ENCODE results near the gene TM4SF18. TPM values are rescaled to one million over a fixed set of nuclear protein-coding genes. Genes with fewer than 3 reads are reported as not detected.

Gene TM4SF18
- total and polyA plus RNA-seq, 2 experiments from 2014 or later, result 1.6 to 2.0 TPM

- Mint-ChIP-seq H3K4me3 (no peak overlapping the region), H3K9me3 (peaks cover 3% of the 10 kb centered on the region; the same call in 2 of the 3 replicates), H3K4me1 (no peaks in the 10 kb centered on the region), H3K36me3 (ENCODE audit: low read depth) (no peaks in the 10 kb centered on the region), H3K27me3 (ENCODE audit: insufficient read depth, low read depth, poor library complexity) (no peaks in the 10 kb centered on the region), H3K27ac (no peak overlapping the region)
- H2AFZ ChIP-seq, result no peak overlapping the region; the same call in 1 of the 2 replicates
- DNase-seq (ENCODE audit: low spot score) (no peak), ATAC-seq (no peak; the same call in 2 of the 3 replicates)
- no peak overlapping the region for H3K4me3 ChIP-seq
- H3K4me1 ChIP-seq (ENCODE audit: insufficient read depth), result no peaks in the 10 kb centered on the region
- H4K20me1 ChIP-seq (replicated peaks; ENCODE audit: insufficient read depth), result no peaks in the 10 kb centered on the region
- H3K9me2 ChIP-seq (ENCODE audit: insufficient read depth), result peaks cover 13% of the 10 kb centered on the region
- no peaks in the 10 kb centered on the region for H3F3A ChIP-seq (replicated peaks; ENCODE audit: low read depth)
- H3K79me2 ChIP-seq (replicated peaks; ENCODE audit: insufficient read depth), result no peaks in the 10 kb centered on the region
- TF ChIP-seq EZH2 (IDR thresholded peaks at IDR 0.05; ENCODE audit: low read depth, unreplicated experiment), result no peak
- no peak for TF ChIP-seq ZNF114 (CRISPR knock-in tag; IDR thresholded peaks at IDR 0.05)
- TF ChIP-seq, protein P1, sequence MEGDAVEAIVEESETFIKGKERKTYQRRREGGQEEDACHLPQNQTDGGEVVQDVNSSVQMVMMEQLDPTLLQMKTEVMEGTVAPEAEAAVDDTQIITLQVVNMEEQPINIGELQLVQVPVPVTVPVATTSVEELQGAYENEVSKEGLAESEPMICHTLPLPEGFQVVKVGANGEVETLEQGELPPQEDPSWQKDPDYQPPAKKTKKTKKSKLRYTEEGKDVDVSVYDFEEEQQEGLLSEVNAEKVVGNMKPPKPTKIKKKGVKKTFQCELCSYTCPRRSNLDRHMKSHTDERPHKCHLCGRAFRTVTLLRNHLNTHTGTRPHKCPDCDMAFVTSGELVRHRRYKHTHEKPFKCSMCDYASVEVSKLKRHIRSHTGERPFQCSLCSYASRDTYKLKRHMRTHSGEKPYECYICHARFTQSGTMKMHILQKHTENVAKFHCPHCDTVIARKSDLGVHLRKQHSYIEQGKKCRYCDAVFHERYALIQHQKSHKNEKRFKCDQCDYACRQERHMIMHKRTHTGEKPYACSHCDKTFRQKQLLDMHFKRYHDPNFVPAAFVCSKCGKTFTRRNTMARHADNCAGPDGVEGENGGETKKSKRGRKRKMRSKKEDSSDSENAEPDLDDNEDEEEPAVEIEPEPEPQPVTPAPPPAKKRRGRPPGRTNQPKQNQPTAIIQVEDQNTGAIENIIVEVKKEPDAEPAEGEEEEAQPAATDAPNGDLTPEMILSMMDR (conservative IDR thresholded peaks at IDR 0.05; ENCODE audit: low read depth in 2 of 2), result peak; percentile 22 to 30; a peak in 3 of 4 replicates
- no peak for TF ChIP-seq STAT1 (IDR thresholded peaks at IDR 0.05; ENCODE audit: unreplicated experiment)
- no peak for TF ChIP-seq CREB1 (CRISPR knock-in tag; IDR thresholded peaks at IDR 0.05; ENCODE audit: low read depth)
- no peak for TF ChIP-seq EZH2phosphoT487 (IDR thresholded peaks at IDR 0.05; ENCODE audit: unreplicated experiment)
- no peaks in the 10 kb centered on the region; the same call in 1 of the 2 replicates for H3K36me3 ChIP-seq (ENCODE audit: insufficient read depth)
- H3K4me2 ChIP-seq, result no peak overlapping the region
- H3K27ac ChIP-seq (ENCODE audit: low read depth), result no peak overlapping the region
- H3K27me3 ChIP-seq (ENCODE audit: insufficient read depth), result no peaks in the 10 kb centered on the region
These were observed 44.8 kb downstream of the TM4SF18 start for GRCh38 chr3:149288655-149289054.

- Mint-ChIP-seq H3K4me3 (no peak overlapping the region), H3K27ac (no peak overlapping the region), H3K4me1 (no peaks in the 10 kb centered on the region; the same call in 2 of the 3 replicates), H3K27me3 (ENCODE audit: insufficient read depth, low read depth, poor library complexity) (no peaks in the 10 kb centered on the region), H3K36me3 (ENCODE audit: low read depth) (peaks cover 3% of the 10 kb centered on the region; the same call in 1 of the 3 replicates), H3K9me3 (peaks cover 8% of the 10 kb centered on the region; the same call in 2 of the 3 replicates)
- no peaks in the 10 kb centered on the region for H3K27me3 ChIP-seq (ENCODE audit: insufficient read depth)
- no peaks in the 10 kb centered on the region for H3K79me2 ChIP-seq (replicated peaks; ENCODE audit: insufficient read depth)
- no peaks in the 10 kb centered on the region for H3K9me2 ChIP-seq (ENCODE audit: insufficient read depth)
- DNase-seq (ENCODE audit: low spot score) (no peak), ATAC-seq (no peak)
- no peaks in the 10 kb centered on the region for H3K4me1 ChIP-seq (ENCODE audit: insufficient read depth)
- no peaks in the 10 kb centered on the region; the same call in 1 of the 2 replicates for H3K36me3 ChIP-seq (ENCODE audit: insufficient read depth)
- H3K4me3 ChIP-seq, result no peak overlapping the region
- H2AFZ ChIP-seq, result no peak overlapping the region
- no peak overlapping the region for H3K4me2 ChIP-seq
- H3K27ac ChIP-seq (ENCODE audit: low read depth), result no peak overlapping the region
- H4K20me1 ChIP-seq (replicated peaks; ENCODE audit: insufficient read depth), result no peaks in the 10 kb centered on the region
- no peaks in the 10 kb centered on the region for H3F3A ChIP-seq (replicated peaks; ENCODE audit: low read depth)
- TF ChIP-seq ZNF462 (CRISPR knock-in tag; IDR thresholded peaks at IDR 0.05), result no peak
- no peak for TF ChIP-seq STAT1 (IDR thresholded peaks at IDR 0.05; ENCODE audit: unreplicated experiment)
- no peak for TF ChIP-seq JUNB (IDR thresholded peaks at IDR 0.05; ENCODE audit: unreplicated experiment)
- TF ChIP-seq ZNF114 (CRISPR knock-in tag; IDR thresholded peaks at IDR 0.05), result no peak
- no peak for TF ChIP-seq EZH2phosphoT487 (IDR thresholded peaks at IDR 0.05; ENCODE audit: unreplicated experiment)
- TF ChIP-seq, protein P1 (conservative IDR thresholded peaks at IDR 0.05; ENCODE audit: low read depth in 2 of 2), result no peak
- TF ChIP-seq ZNF331 (CRISPR knock-in tag; IDR thresholded peaks at IDR 0.05; ENCODE audit: low read depth), result no peak
- no peak for TF ChIP-seq CREB1 (CRISPR knock-in tag; IDR thresholded peaks at IDR 0.05; ENCODE audit: low read depth)
- no peak for TF ChIP-seq EZH2 (IDR thresholded peaks at IDR 0.05; ENCODE audit: low read depth, unreplicated experiment)
These were observed 49.4 kb downstream of the TM4SF18 start for GRCh38 chr3:149284034-149284433.
